SJCRH30 (cell line): Measurements from ENCODE around the gene MAEA. TPM values are rescaled to one million over a fixed set of nuclear protein-coding genes. Genes with fewer than 3 reads are reported as not detected.

Source experiments
- DNase-seq, 2 experiments: peaks; one replicate each; pipeline ENCODE4 v3.0.0-alpha.2; 2015 to 2020
- H3K27ac ChIP-seq: fragments of 250-450 bp; sonication (Bioruptor Pico); 2 replicates; pipeline ENCODE4 v1.5.1; 2020; ENCODE audit warnings: mild to moderate bottlenecking, moderate library complexity
- H3K27me3 ChIP-seq: fragments of 250-450 bp; sonication (Bioruptor Pico); 2 replicates; pipeline ENCODE4 v1.5.1; 2020; ENCODE audit warnings: mild to moderate bottlenecking, moderate library complexity
- H3K36me3 ChIP-seq: fragments of 250-450 bp; sonication (Bioruptor Pico); 2 replicates; pipeline ENCODE4 v1.5.1; 2020; ENCODE audit warnings: mild to moderate bottlenecking, moderate library complexity
- H3K4me1 ChIP-seq: fragments of 250-450 bp; sonication (Bioruptor Pico); 2 replicates; pipeline ENCODE4 v1.5.1; 2020; ENCODE audit warnings: mild to moderate bottlenecking, moderate library complexity
- H3K4me3 ChIP-seq: fragments of 250-450 bp; sonication (Bioruptor Pico); 2 replicates; pipeline ENCODE4 v1.5.1; 2020; ENCODE audit warnings: mild to moderate bottlenecking, moderate library complexity
- H3K9me3 ChIP-seq: fragments of 250-450 bp; sonication (Bioruptor Pico); replicated peaks from 2 replicates; pipeline ENCODE4 v1.5.1; 2020; ENCODE audit warnings: mild to moderate bottlenecking, moderate library complexity
- total RNA-seq: library from RNA; depleted of rRNA; stranded (reverse); fragments of >200 nt; shearing (Covaris generic); gene quantifications from 2 replicates; pipeline ENCODE4 v1.2.3, GENCODE V29; 2014

The MAEA gene
- total RNA-seq, 1 experiment from 2014 or later: 55.3 TPM

GRCh38 chr4:1310796-1311631 is 21.3 kb downstream of the MAEA start:
- no peaks in the 10 kb centered on the region for H3K27me3 ChIP-seq
- H3K9me3 ChIP-seq: no peaks in the 10 kb centered on the region

DNA sequence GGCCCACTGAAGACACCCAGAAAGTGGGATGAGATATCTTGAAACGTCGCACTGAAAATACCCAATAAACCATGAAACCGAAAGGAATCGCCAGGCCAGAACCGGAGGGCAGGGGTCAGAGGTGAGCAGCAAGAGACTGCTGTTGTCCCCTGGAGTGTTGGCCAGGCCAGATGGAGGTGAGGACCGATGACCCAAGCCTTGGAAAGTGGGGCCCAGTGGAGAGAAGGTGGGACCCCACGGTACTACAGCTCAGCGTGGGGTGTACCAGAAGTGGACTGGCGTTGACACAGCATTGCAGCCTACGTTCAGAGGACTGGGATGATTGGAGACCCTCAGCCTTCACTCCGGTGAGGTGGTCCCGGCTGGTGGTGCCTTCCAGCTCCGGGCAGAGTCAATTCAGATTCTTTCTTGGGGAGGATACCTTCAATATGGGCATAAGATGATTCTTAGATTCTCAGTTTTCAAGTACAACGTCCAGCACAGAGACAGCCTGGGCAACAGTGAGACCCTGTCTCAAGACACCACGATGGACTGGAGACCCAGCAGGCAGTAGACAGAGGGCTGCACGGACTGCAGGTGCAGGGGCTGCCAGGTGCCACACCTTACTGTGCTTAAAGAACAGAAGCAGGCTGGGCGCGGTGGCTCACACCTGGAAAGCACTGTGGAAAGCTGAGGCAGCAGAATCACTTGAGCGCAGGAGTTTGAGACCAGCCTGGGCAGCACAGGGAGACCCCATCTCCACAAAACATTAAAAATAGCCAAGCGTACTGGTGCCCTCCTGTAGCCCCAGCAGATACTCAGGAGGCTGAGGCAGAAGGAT is 23.3 kb downstream of the MAEA start:
- Histone ChIP-seq H3K9me3 (no peaks in the 10 kb centered on the region), H3K36me3 (peaks cover 44% of the 10 kb centered on the region), H3K27ac (no peak overlapping the region), H3K4me1 (peaks cover 6% of the 10 kb centered on the region; the same call in 1 of the 2 replicates), H3K4me3 (no peak overlapping the region), H3K27me3 (no peaks in the 10 kb centered on the region)
- no peak for DNase-seq

More at GRCh38 chr4:1310796-1311631, 21.3 kb downstream of the MAEA start:
- Histone ChIP-seq H3K36me3 (peaks cover 29% of the 10 kb centered on the region), H3K4me3 (no peak overlapping the region), H3K4me1 (peaks cover 6% of the 10 kb centered on the region; the same call in 1 of the 2 replicates), H3K27ac (no peak overlapping the region)
- DNase-seq: no peak

GRCh38 chr4:1315306-1315705 is 25.6 kb downstream of the MAEA start:
- no peaks in the 10 kb centered on the region for H3K4me1 ChIP-seq
- no peaks in the 10 kb centered on the region for H3K27me3 ChIP-seq
- H3K4me3 ChIP-seq: no peak overlapping the region
- no peak for DNase-seq
- peaks cover 56% of the 10 kb centered on the region for H3K36me3 ChIP-seq
- no peak overlapping the region for H3K27ac ChIP-seq
- H3K9me3 ChIP-seq: no peaks in the 10 kb centered on the region

DNA sequence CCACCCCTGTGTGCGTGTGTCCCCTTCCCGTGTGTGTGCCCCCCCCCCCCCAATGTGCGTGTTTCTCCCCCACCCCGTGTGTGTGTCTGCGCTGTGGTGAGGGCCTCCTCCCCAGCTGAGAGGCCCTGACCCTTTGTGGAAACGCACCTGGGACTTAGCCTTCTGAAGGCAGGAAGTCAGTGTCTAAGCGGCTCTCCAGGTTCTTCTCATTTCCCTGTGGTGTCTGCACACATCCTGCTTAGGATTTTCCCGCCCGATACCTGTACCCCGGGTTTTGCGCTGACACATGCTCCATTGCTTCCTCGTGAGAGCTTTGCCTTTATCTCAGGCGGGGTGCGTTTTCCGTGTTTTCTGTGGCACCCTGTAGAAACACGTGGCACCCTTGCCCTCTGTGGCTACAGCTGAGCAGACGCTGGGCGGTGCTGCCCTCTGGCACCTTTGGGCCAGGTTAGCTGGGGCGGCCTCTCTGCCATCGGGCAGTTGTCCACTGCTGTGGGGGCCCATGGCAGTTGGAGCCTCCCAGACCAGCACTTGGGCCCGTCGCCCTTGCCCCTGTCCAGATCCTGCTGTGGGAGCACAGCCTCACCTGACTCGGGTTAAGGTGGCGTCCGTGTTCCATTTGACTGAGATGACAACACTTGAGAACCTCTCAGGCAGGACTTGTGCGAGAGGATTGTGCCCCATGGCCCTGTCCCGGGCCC is 26.3 kb downstream of the MAEA start:
- no peaks in the 10 kb centered on the region for H3K4me1 ChIP-seq
- H3K27ac ChIP-seq: no peak overlapping the region
- DNase-seq: no peak
- H3K27me3 ChIP-seq: no peaks in the 10 kb centered on the region
- peaks cover 56% of the 10 kb centered on the region for H3K36me3 ChIP-seq
- H3K9me3 ChIP-seq: no peaks in the 10 kb centered on the region
- H3K4me3 ChIP-seq: no peak overlapping the region

DNA sequence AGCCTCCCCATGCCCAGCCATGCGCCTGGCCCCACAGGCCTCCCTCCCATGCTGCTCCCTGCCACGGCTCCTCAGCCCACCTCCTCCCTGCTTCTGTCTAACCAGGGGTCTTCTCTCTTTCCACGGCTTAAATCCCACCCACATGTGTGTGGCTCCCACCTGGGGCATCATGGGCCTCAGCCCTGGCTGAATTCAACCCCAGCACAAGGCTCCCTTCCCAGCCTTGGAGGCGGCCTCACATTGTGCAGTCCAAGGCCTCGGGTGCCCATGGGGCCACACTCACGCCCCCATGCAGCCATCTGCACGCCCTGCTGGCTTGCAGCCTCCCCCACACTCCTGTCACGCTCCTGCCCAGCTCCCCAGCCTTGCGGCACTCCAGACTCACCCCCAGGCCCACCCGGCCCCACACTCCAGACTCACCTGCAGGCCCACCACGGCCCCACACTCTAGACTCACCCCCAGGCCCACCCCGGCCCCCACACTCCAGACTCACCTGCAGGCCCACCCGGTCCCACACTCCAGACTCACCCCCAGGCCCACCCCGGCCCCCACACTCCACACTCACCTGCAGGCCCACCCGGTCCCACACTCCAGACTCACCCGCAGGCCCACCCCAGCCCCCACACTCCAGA is 27.0 kb downstream of the MAEA start:
- Histone ChIP-seq H3K9me3 (no peaks in the 10 kb centered on the region), H3K36me3 (peaks cover 54% of the 10 kb centered on the region), H3K27me3 (no peaks in the 10 kb centered on the region), H3K4me3 (no peak overlapping the region), H3K27ac (no peak overlapping the region), H3K4me1 (no peaks in the 10 kb centered on the region)
- DNase-seq: no peak

GRCh38 chr4:1317177-1318045 is 27.7 kb downstream of the MAEA start:
- Histone ChIP-seq H3K36me3 (peaks cover 57% of the 10 kb centered on the region), H3K4me1 (no peaks in the 10 kb centered on the region), H3K9me3 (no peaks in the 10 kb centered on the region), H3K27ac (no peak overlapping the region), H3K27me3 (no peaks in the 10 kb centered on the region), H3K4me3 (no peak overlapping the region)
- DNase-seq: no peak

DNA sequence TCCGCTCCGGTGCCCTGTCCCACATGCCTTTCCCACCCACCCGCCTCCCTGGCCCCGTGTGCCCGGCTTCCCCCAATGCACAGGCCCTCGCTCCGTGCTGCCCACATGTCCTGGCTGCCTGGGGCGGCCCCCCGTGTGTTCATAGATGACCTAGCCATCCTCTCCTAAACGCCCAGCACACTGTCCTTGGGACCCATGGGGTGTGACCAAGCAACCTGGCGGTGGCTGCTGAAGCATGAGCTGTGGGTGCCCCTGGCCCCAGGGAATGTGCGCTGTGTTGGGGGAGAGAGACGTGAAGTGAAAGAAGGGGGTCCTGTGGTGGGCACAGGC is 28.3 kb downstream of the MAEA start:
- Histone ChIP-seq H3K36me3 (peaks cover 55% of the 10 kb centered on the region), H3K4me3 (no peak overlapping the region), H3K27me3 (no peaks in the 10 kb centered on the region), H3K4me1 (no peaks in the 10 kb centered on the region), H3K27ac (no peak overlapping the region), H3K9me3 (no peaks in the 10 kb centered on the region)
- no peak for DNase-seq

DNA sequence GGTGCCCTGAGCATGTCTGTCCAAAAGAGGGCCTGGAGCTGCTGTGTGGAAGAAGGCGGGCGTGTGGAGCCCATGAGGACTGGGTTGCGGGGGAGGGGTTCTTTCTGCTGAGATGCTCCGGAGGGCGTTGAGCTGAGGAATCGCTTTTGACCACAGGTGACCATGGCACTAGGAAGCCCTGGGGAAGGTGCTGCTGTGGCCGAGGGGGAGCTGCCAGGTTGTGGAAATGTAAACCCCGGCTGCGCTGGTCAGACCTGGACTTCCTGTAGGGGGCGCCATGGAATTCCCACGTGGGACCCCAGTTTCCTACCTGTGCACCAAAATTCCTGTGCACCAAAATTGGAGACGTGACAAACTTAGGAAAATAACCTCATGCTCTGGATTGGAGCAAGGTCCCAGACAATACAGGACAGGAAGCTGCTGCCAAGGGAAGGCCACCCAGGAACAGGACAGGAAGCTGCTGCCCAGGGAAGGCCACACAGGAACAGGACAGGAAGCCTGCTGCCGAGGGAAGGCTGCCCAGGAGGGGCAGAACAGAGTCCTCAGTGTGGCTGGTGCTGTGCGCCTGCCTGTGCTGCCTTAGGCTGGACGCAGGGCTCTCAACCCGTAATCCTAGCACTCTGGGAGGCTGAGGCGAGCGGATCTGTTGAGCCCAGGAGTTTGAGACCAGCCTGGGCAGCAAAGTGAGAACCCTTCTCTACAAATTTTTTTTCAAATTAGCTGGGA is 29.0 kb downstream of the MAEA start:
- peaks cover 55% of the 10 kb centered on the region for H3K36me3 ChIP-seq
- H3K9me3 ChIP-seq: no peaks in the 10 kb centered on the region
- H3K27me3 ChIP-seq: no peaks in the 10 kb centered on the region
- no peak for DNase-seq
- no peak overlapping the region for H3K27ac ChIP-seq
- no peak overlapping the region for H3K4me3 ChIP-seq
- H3K4me1 ChIP-seq: no peaks in the 10 kb centered on the region

GRCh38 chr4:1321486-1321885 is 31.8 kb downstream of the MAEA start:
- no peaks in the 10 kb centered on the region for H3K27me3 ChIP-seq
- no peaks in the 10 kb centered on the region for H3K9me3 ChIP-seq
- H3K4me3 ChIP-seq: no peak overlapping the region
- peaks cover 38% of the 10 kb centered on the region for H3K36me3 ChIP-seq
- no peaks in the 10 kb centered on the region for H3K4me1 ChIP-seq
- DNase-seq: no peak
- H3K27ac ChIP-seq: no peak overlapping the region

DNA sequence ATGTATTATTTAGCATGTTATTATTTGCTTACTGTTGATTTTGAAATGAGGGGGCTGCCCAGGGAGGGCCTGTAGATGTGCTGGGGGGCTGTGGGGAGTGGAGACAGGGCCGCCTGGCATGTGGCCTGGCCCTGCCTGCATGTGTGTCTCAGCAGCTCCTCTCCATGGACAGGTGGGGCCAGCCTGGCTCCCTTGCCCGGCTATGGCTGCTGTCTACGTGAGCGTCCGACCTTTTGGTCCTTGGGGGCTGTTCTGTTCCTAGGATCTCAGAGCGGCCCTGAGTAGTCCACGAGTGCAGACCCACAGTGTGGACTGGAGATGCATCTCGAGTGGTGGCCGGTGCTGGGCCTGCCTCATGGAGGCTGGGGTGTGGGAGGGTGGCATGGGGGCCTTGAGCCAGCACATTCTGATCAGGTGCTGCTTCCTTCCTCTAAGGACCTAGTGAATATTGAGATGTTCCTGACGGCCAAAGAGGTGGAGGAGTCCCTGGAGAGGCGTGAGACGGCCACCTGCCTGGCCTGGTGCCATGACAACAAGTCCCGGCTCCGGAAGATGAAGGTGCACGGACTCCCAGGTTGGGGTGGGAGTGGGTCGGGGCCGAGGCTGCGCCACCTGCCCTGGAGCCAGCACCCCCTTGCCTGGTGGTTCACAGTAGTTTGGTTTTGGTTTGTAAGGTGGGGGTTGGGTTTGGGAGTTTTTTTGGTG is 32.4 kb downstream of the MAEA start:
- Histone ChIP-seq H3K4me1 (no peaks in the 10 kb centered on the region), H3K4me3 (no peak overlapping the region), H3K9me3 (no peaks in the 10 kb centered on the region), H3K27ac (no peak overlapping the region), H3K36me3 (peaks cover 36% of the 10 kb centered on the region), H3K27me3 (no peaks in the 10 kb centered on the region)
- DNase-seq: no peak

DNA sequence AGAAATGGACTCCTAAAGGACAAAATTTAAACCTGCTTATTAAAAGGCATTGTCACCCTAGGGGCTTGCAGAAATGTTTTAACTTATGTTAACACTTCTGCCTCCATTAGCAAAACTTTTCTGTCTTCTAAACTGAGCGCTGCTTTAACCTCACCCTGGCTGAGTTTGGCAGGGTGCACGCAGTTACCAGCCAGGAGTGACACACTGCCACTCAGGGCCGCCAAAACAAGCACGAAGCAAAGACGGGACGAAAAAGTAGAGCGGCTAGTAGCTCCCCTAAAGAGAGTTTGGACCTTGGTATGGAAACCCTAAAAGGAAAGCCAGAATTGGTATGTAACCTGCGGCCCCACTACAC is 33.6 kb downstream of the MAEA start:
- Histone ChIP-seq H3K27me3 (no peaks in the 10 kb centered on the region), H3K4me1 (no peaks in the 10 kb centered on the region), H3K36me3 (peaks cover 25% of the 10 kb centered on the region), H3K27ac (no peak overlapping the region), H3K9me3 (no peaks in the 10 kb centered on the region), H3K4me3 (no peak overlapping the region)
- DNase-seq: no peak

DNA sequence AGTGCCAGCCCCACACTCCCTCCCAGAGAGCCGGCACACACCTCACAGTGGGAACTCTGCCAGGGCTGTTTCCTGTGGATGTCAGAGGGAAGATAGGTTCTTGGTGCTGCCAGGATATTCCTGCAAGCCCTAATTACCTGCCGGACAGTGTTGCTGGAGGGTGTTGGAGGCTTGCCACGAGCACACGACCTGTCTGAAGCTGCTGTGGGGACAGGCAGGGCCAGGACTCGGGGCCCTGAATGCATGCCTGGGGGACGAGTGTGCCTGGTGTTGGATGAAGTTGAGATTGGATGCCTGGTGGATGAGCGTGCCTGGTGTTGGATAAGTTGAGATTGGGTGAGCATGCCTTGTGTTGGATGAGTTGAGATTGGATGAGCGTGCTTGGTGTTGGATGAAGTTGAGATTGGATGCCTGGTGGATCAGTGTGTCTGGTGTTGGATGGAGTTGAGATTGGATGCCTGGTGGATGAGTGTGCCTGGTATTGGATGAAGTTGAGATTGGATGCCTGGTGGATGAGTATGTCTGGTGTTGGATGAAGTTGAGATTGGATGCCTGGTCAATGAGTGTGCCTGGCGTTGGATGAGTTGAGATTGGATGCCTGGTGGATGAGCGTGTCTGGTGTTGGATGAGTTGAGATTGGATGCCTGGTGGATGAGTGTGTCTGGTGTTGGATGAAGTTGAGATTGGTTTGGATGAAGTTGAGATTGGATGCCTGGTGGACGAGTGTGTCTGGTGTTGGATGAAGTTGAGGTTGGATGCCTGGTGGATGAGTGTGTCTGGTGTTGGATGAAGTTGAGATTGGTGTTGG is 34.1 kb downstream of the MAEA start:
- no peaks in the 10 kb centered on the region for H3K9me3 ChIP-seq
- DNase-seq: no peak
- no peak overlapping the region for H3K4me3 ChIP-seq
- H3K27ac ChIP-seq: no peak overlapping the region
- no peaks in the 10 kb centered on the region for H3K27me3 ChIP-seq
- peaks cover 20% of the 10 kb centered on the region for H3K36me3 ChIP-seq
- no peaks in the 10 kb centered on the region for H3K4me1 ChIP-seq
